Measurements from ENCODE around the gene MID1. TPM values are rescaled to one million over a fixed set of nuclear protein-coding genes. Genes with fewer than 3 reads are reported as not detected.

MID1 gene
- total RNA-seq, 2 experiments from 2014 or later: 0.19 TPM; not detected in 1

- Histone ChIP-seq H3K36me3 (ENCODE audit: insufficient read depth, low read length) (no peaks in the 10 kb centered on the region), H3K4me3 (ENCODE audit: low read length) (no peak overlapping the region), H3K27ac (ENCODE audit: low read depth in 1 of 2, low read length in 2 of 2) (no peak overlapping the region), H3K4me1 (ENCODE audit: insufficient read depth, low read length) (no peaks in the 10 kb centered on the region), H3K9me3 (ENCODE audit: control insufficient read depth in 1 of 2, insufficient read depth in 1 of 2, low read length in 2 of 2) (no peaks in the 10 kb centered on the region), H3K27me3 (ENCODE audit: control insufficient read depth in 1 of 2, insufficient read depth in 2 of 2, low read length in 2 of 2) (no peaks in the 10 kb centered on the region)
- H3K4me1 Mint-ChIP-seq (ENCODE audit: low read depth): no peaks in the 10 kb centered on the region
- CTCF ChIA-PET: no interaction called here
- DNase-seq (no peak), ATAC-seq (ENCODE audit: poor library complexity) (no peak)
- POLR2A ChIA-PET: no interaction called here
- TF ChIP-seq CTCF (IDR thresholded peaks at IDR 0.05): no peak
- no peak overlapping the region for H3K27ac Mint-ChIP-seq
- no peak overlapping the region for H3K4me3 Mint-ChIP-seq
- peaks cover 2% of the 10 kb centered on the region for H3K9me3 Mint-ChIP-seq
- H3K36me3 Mint-ChIP-seq (ENCODE audit: low read depth): no peaks in the 10 kb centered on the region
- intact Hi-C loops (cut with DNase I, micrococcal nuclease): no loop called here
- no peaks in the 10 kb centered on the region for H3K27me3 Mint-ChIP-seq
These were observed 100.6 kb downstream of the MID1 start for GRCh38 chrX:10519761-10520160.

GRCh38 chrX:10519278-10519677 lies 101.1 kb downstream of the MID1 start:
- CTCF ChIA-PET: no interaction called here
- peaks cover 2% of the 10 kb centered on the region for H3K9me3 Mint-ChIP-seq
- intact Hi-C loops (cut with DNase I, micrococcal nuclease): no loop called here

GRCh38 chrX:10518073-10518472 lies 102.3 kb downstream of the MID1 start:
- no peaks in the 10 kb centered on the region for H3K27me3 ChIP-seq (ENCODE audit: control insufficient read depth in 1 of 2, insufficient read depth in 2 of 2, low read length in 2 of 2)
- no peaks in the 10 kb centered on the region for H3K36me3 ChIP-seq (ENCODE audit: insufficient read depth, low read length)
- no peak for TF ChIP-seq CTCF (IDR thresholded peaks at IDR 0.05)
- intact Hi-C loops (cut with DNase I, micrococcal nuclease): no loop called here
- no peak overlapping the region for H3K27ac ChIP-seq (ENCODE audit: low read depth in 1 of 2, low read length in 2 of 2)
- Mint-ChIP-seq H3K4me1 (ENCODE audit: low read depth) (no peaks in the 10 kb centered on the region), H3K36me3 (ENCODE audit: low read depth) (no peaks in the 10 kb centered on the region), H3K27ac (no peak overlapping the region), H3K27me3 (no peaks in the 10 kb centered on the region), H3K9me3 (peaks cover 2% of the 10 kb centered on the region), H3K4me3 (no peak overlapping the region)
- H3K4me1 ChIP-seq (ENCODE audit: insufficient read depth, low read length): no peaks in the 10 kb centered on the region
- H3K4me3 ChIP-seq (ENCODE audit: low read length): no peak overlapping the region
- DNase-seq (no peak), ATAC-seq (ENCODE audit: poor library complexity) (no peak)
- no peaks in the 10 kb centered on the region for H3K9me3 ChIP-seq (ENCODE audit: control insufficient read depth in 1 of 2, insufficient read depth in 1 of 2, low read length in 2 of 2)
- CTCF ChIA-PET: no interaction called here
- POLR2A ChIA-PET: no interaction called here

More at GRCh38 chrX:10519278-10519677, 101.1 kb downstream of the MID1 start:
- no peak overlapping the region for H3K4me3 ChIP-seq (ENCODE audit: low read length)
- no peak overlapping the region for H3K4me3 Mint-ChIP-seq
- H3K36me3 Mint-ChIP-seq (ENCODE audit: low read depth): no peaks in the 10 kb centered on the region
- DNase-seq (no peak), ATAC-seq (ENCODE audit: poor library complexity) (no peak)
- H3K9me3 ChIP-seq (ENCODE audit: control insufficient read depth in 1 of 2, insufficient read depth in 1 of 2, low read length in 2 of 2): no peaks in the 10 kb centered on the region
- H3K36me3 ChIP-seq (ENCODE audit: insufficient read depth, low read length): no peaks in the 10 kb centered on the region
- H3K27ac Mint-ChIP-seq: no peak overlapping the region
- no peak overlapping the region for H3K27ac ChIP-seq (ENCODE audit: low read depth in 1 of 2, low read length in 2 of 2)
- no peaks in the 10 kb centered on the region for H3K4me1 Mint-ChIP-seq (ENCODE audit: low read depth)
- H3K27me3 Mint-ChIP-seq: no peaks in the 10 kb centered on the region
- H3K27me3 ChIP-seq (ENCODE audit: control insufficient read depth in 1 of 2, insufficient read depth in 2 of 2, low read length in 2 of 2): no peaks in the 10 kb centered on the region
- TF ChIP-seq CTCF (IDR thresholded peaks at IDR 0.05): no peak
- H3K4me1 ChIP-seq (ENCODE audit: insufficient read depth, low read length): no peaks in the 10 kb centered on the region
- POLR2A ChIA-PET: no interaction called here

All from CD4-positive, alpha-beta T cell (primary cell).